GM21723 (cell line): ENCODE measurements around the gene PRKD2.
"Not testable (repeated sequence)": the region's sequence is repeated elsewhere in the genome, so short reads cannot be mapped to it uniquely, and the experiment has no call there.

ENCODE experiments used
- ATAC-seq: cut with Tn5 transposase; IDR thresholded peaks from one replicate; pipeline ENCODE4 v1.9.1; 2021; ENCODE audit warnings: mild to moderate bottlenecking, moderate library complexity; ENCODE audit not compliant: unreplicated experiment

PRKD2 gene

DNA sequence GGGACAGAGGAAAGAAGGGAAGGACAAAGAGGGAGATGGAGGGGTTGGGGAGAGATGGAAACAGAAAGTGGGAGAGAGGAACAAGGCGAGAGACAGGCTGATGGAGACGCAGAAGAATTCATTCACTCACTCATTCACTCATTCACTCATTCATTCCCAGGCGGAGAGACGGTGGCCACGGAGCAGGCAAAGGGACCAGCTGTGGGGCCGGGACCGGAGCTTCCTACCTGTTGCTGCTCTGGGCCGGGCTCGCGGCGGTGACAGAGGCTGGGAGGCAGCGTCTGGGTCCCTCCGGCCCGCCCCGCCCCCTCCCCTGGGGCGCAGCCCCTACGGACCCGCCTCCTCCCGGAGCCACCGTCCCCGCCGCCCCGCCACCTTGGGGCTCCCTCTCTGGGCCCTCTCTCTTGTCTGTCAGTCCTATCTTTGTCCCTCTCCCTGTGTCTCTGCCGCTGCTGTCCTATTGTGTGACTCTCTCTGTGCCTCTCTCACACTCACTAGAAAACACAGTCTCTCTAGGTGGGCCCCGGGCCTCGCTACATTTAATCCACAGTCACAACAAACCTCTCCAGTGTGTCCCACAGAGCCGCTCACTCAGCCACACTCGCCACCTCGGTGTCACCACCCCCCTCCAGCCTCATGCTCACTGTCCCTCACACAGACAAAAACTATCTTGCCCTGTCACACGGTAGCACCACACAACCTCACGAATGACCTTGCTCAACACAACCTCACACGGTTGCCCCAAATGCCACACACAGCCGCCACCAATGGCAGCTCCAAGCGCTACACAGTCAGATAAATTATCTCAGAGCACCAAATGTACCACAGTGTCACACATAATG lies 80.8 kb downstream of the PRKD2 start, which contains the start of gene GNG8:
TSS of gene GNG8 (minus strand) at position 283 of the 842 bp plus-strand sequence. CDS start 1,520 bp downstream, outside the sequence.
- no peak for ATAC-seq

DNA sequence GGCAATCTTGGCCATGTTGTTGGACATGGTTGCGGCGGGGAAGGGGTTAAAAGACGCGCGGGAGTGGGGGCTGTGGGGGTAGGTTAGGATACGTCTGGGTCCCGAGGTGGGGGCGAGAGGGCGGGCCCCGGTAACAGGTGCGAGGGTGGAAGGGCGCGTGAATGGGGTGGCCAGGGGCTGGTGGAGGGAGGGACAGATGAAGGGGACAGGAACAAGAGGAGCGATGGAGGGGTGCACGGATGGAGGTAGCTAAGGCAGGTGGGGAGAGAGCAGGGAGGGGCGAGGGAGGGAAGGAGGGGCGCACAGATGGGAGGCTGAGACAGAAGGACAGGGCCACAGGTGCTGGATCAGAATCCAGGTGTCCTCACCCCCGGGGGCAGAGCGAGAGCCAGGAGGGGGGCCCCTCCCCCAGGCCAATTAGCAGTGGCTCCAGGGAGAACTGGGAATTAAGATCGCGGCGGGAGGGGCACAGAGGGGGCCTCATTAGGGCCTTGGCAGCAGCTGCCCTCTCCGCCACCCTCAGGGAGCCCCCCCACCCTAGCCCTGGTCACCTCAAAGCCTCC lies 82.2 kb downstream of the PRKD2 start:
- no peak for ATAC-seq

DNA sequence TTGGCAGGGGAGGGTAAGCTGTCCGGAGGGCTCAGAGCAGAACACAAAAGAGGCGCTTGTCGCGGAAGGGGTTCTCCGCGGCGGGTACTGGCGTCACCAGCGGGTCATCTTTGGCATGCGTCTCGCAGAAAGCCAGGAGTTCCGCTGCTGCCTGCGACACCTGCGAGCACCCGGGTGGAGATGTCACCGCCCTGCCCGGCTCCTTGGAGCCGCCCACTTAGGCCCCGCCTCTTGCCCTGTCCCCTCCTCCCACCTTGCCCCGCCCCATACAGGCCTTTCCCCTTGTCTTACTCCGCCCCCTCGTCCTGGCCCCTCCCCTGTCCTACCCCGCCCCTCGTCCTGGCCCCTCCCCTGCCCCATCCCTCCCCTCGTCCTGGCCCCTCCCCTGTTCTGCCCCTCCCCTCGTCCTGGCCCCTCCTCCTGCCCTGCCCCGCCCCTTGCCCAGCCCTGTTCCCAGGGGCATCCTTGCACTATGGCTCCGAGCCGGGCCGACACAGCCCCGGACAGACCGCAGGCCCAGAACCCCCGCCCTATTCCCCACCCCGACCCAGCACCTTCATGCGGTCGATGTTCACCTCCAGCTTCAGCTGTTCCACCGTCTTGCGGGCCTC lies 82.8 kb downstream of the PRKD2 start:
- no peak for ATAC-seq

DNA sequence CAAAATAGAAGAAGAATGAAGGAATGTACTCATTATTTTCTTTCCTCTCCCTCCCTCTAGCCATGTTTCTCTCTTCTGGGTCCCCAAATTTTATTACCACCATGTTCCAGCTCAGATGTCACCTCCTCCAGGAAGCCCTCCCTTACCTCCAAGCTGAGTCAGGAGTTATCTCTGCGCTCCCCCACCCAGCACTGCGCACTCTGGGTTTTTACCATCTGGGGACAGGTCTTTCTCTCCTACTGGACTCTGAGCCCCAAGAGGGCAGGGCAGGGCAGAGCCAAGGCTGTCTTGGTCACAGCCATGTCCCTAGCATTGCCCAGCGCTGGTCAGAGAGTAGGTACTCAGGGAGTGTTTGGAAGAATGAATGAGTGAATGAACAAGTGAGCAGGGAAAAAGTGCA lies 83.8 kb downstream of the PRKD2 start:
- ATAC-seq = no peak

DNA sequence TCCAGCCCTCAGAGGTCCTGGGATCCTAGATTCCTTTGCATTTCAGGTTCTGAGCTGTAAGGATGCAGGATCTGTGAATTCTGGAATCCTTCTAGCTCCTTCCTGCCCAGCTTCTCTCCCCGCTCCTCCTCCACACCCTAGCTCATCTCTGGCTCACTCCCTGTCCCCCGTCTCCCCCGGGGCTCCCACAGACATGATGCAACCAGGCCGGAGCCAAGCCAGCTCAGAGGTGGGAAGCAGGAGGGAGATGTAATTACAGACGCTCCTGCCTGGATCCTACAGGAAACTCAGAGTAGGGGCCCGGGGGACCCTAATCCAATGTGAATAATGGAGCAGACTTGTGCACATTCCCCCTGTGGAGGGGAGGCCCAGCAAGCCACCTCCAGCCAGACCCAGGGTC lies 85.4 kb downstream of the PRKD2 start:
- ATAC-seq = no peak

DNA sequence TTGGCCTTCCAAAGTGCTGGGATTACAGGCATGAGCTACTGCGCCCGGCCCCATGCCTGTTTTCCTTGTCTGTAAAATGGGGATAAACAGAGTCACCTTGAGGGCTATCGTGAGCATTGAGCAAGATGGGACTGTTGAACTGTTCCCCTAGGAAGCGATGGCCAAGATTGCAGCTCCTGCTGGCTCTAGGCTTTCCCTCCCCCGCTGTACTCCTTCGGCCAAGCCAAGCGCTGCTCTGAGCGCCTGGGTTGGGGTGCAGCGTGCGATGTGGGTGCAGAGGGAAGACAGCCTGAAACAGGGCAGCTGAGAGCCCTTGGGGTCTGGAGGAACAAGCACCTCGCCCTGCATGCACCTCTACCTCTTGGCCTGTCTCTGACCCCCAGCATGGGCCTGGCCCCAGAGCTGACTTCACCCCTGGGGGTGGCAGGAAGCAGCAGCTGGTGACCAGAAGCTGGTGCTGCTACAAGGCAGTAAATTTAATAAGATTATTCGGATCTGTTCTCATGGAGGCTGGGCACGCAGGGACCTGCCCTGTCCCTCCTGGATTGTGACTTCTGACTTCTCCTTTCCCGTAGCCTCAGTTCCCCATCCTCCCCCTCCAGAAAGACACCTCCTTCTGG lies 86.2 kb downstream of the PRKD2 start:
- ATAC-seq = no peak

DNA sequence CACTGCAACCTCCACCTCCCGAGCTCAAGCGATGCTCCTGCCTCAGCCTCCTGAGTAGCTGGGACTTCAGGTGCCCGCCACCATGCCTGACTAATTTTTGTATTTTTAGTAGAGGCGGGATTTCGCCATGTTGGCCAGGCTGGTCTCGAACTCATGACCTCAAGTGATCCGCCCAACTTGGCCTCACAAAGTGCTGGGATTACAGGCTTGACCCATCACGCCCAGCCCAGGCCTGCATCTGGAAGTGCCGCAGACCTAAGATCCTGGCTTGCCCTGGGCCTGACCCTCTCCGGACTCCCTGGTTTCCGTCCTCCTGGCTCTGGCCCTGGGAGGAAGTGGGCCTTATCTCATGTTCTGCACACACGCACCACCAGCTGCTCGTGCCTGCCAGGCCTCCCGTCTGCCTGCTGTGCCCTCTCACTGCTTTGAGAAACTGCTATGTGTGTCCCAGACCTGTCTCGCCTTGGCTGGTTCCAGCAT lies 87.3 kb downstream of the PRKD2 start:
- ATAC-seq = no peak

DNA sequence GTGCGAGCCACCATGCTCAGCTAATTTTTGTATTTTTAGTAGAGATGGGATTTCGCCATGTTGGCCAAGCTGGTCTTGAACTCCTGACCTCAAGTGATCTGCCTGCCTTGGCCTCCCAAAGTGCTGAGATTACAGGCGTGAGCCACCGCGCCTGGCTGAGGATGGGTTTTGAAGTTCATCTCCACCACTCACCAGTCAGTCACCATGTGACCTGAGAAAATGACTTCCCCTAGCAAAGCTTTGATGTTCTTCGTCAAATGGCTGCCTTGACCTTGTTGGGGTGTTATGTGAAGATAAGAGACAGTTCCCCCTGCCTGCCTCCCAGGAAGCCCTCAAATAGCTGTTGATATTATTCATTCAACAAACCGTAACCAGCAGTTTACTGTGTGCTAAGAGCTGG lies 87.9 kb downstream of the PRKD2 start:
- not testable (repeated sequence) for ATAC-seq

DNA sequence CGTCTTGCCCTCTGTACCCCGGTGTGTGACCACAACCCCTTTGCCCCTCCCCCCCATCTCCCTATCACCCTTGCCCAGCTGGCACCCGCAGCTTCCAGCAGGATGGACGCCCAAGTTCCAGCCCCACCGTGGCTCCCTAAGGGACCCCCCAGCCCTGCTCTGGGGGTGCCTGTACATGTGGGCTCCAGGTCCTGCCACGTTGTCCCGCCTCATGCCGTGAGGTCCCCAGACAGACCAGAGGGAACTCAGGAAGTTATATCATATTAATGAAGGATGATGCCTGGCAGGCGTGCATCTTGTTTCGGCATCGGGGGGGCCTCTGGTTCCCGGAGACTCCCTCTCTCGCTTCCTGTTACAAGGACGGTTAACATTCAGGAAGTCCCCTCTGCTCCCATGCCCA lies 90.5 kb downstream of the PRKD2 start:
- ATAC-seq = no peak

DNA sequence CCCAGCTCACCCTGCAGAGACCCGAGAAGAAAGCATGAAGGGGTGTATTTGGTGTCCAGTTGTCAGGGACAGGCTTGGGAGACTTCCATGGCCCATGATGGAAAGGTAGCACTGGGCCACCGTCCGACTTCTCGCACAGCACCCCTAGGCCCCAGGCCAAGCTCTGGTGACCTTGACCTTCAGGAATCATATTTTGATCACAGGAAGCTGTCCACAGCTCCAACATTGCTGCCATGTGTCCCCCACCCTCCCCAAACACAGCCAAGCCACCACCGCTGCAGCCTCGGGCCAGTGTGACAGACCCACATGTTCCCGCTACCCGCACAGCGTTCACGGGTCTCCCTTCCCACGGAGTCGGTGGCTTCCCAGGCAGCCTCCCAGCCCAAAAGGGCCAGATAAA lies 91.2 kb downstream of the PRKD2 start:
- ATAC-seq = no peak

DNA sequence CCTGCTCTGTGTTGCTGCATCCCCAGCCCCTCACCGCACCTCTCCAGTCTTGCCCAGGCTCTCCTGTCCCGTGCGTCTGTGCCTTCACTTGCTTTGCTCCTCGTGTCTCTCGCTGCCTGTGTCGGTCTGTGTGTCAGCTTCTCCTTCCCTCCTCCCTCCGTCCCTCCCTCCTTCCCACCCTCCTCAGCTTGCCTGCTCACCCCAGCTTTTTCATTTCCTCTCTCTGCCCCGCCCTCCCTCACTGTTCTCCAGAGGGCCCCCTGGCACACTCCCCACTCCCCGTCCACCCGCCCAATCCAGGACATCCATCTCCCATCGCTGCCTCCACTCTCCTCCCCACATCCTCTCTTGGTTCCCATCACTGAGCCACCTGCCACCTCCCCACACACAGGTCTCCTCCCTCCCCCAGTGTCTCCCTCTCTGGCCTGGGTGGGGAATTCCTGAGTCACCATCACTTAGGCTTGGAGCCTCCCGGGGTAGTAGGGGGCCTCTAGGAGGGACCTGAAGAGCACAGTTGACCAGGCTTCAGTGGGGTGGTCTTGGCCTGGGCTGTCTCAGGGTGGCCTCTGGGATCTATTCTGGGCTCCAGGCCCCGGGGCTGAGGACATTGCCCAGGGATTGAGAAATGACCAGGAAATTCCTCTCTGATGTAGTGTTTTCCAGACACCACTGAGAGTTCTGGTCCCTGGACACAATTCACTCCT lies 91.8 kb downstream of the PRKD2 start, which contains the start of gene PTGIR:
TSS of gene PTGIR (minus strand) at position 132 of the 704 bp plus-strand sequence. CDS start 864 bp downstream, outside the sequence.
- ATAC-seq = no peak
